ENCODE data around the gene PTH.

Gene PTH

GRCh38 chr11:13475091-13475490 is 20.7 kb downstream of the PTH start:
- DNase-seq: no peak
- no peak for TF ChIP-seq CTCF (IDR thresholded peaks at IDR 0.05; ENCODE audit: low read depth, low read length)
- Histone ChIP-seq H3K4me1 (no peaks in the 10 kb centered on the region), H3K36me3 (no peaks in the 10 kb centered on the region), H3K4me3 (ENCODE audit: low read depth, low read length) (no peak overlapping the region), H3K9me3 (no peaks in the 10 kb centered on the region), H3K27me3 (no peaks in the 10 kb centered on the region)

- no peaks in the 10 kb centered on the region for H3K36me3 ChIP-seq
- no peak for DNase-seq
- H3K27me3 ChIP-seq: no peaks in the 10 kb centered on the region
- H3K9me3 ChIP-seq: no peaks in the 10 kb centered on the region
- no peaks in the 10 kb centered on the region for H3K4me1 ChIP-seq
- H3K4me3 ChIP-seq (ENCODE audit: low read depth, low read length): no peak overlapping the region
- no peak for TF ChIP-seq CTCF (IDR thresholded peaks at IDR 0.05; ENCODE audit: low read depth, low read length)
These were observed 22.6 kb downstream of the PTH start for GRCh38 chr11:13473013-13473722.

- no peaks in the 10 kb centered on the region for H3K27me3 ChIP-seq
- DNase-seq: no peak
- H3K9me3 ChIP-seq: no peaks in the 10 kb centered on the region
- no peak for TF ChIP-seq CTCF (IDR thresholded peaks at IDR 0.05; ENCODE audit: low read depth, low read length)
- H3K36me3 ChIP-seq: no peaks in the 10 kb centered on the region
- H3K4me1 ChIP-seq: no peaks in the 10 kb centered on the region
- no peak overlapping the region for H3K4me3 ChIP-seq (ENCODE audit: low read depth, low read length)
These were observed 27.0 kb downstream of the PTH start for GRCh38 chr11:13468750-13469149.

GRCh38 chr11:13465909-13466371 is 29.9 kb downstream of the PTH start:
- no peak overlapping the region for H3K4me3 ChIP-seq (ENCODE audit: low read depth, low read length)

GRCh38 chr11:13463779-13464290 is 32.0 kb downstream of the PTH start:
- H3K36me3 ChIP-seq: no peaks in the 10 kb centered on the region
- no peak for TF ChIP-seq CTCF (IDR thresholded peaks at IDR 0.05; ENCODE audit: low read depth, low read length)
- H3K9me3 ChIP-seq: no peaks in the 10 kb centered on the region
- no peak for DNase-seq
- H3K27me3 ChIP-seq: no peaks in the 10 kb centered on the region
- no peaks in the 10 kb centered on the region for H3K4me1 ChIP-seq
- H3K4me3 ChIP-seq (ENCODE audit: low read depth, low read length): peak overlapping the region; percentile 78

More at GRCh38 chr11:13465909-13466371, 29.9 kb downstream of the PTH start:
- no peaks in the 10 kb centered on the region for H3K4me1 ChIP-seq
- peak; percentile 8 for DNase-seq
- TF ChIP-seq CTCF (IDR thresholded peaks at IDR 0.05; ENCODE audit: low read depth, low read length): peak; percentile 48
- no peaks in the 10 kb centered on the region for H3K9me3 ChIP-seq
- no peaks in the 10 kb centered on the region for H3K36me3 ChIP-seq
- no peaks in the 10 kb centered on the region for H3K27me3 ChIP-seq
